C4-2B (cell line): ENCODE results near the gene SLC25A43.
A peak's percentile ranks its signal among the peaks of the same experiment; 100 is the strongest.

Source experiments
- CTCF ChIP-seq: fragments of 450-650 bp; conservative IDR thresholded peaks from 2 replicates; pipeline ENCODE4 v1.5.1; 2017; ENCODE audit warnings: mild to moderate bottlenecking
- ZFX ChIP-seq: fragments of 450-650 bp; IDR thresholded peaks from 2 replicates; pipeline ENCODE4 v1.6.1; 2017

GRCh38 chrX:119488749-119489148, 89.6 kb downstream of the SLC25A43 start:
- peak; percentile 71 for TF ChIP-seq CTCF
- TF ChIP-seq ZFX: no peak
